Activated CD4-positive, CD25-positive, alpha-beta regulatory T cell (primary cell): ENCODE measurements around the gene RABGAP1L.
"Not testable (repeated sequence)": the region's sequence is repeated elsewhere in the genome, so short reads cannot be mapped to it uniquely, and the experiment has no call there.

Experiments used
- DNase-seq, 4 experiments: peaks; one replicate each; lab custom pipeline; 2025; lab: John Stamatoyannopoulos, UW

RABGAP1L gene

GRCh38 chr1:174663358-174663757 is 504.0 kb downstream of the RABGAP1L start:
- DNase-seq = no peak

GRCh38 chr1:174666248-174666647 is 506.9 kb downstream of the RABGAP1L start:
- DNase-seq = no peak

GRCh38 chr1:174671826-174672225 is 512.5 kb downstream of the RABGAP1L start:
- no peak for DNase-seq

- DNase-seq = no peak
Observed at GRCh38 chr1:174676856-174677255, 517.5 kb downstream of the RABGAP1L start.

- DNase-seq = no peak
Observed at GRCh38 chr1:174678657-174679056, 519.3 kb downstream of the RABGAP1L start.

- no peak for DNase-seq
Observed at GRCh38 chr1:174680101-174680500, 520.8 kb downstream of the RABGAP1L start.

GRCh38 chr1:174682419-174683008 is 523.2 kb downstream of the RABGAP1L start:
- no peak for DNase-seq

GRCh38 chr1:174686213-174686612 is 526.9 kb downstream of the RABGAP1L start:
- DNase-seq = no peak

- no peak for DNase-seq
Observed at GRCh38 chr1:174689524-174689923, 530.2 kb downstream of the RABGAP1L start.

GRCh38 chr1:174690266-174690665 is 530.9 kb downstream of the RABGAP1L start:
- DNase-seq = no peak

GRCh38 chr1:174692313-174692712 is 533.0 kb downstream of the RABGAP1L start:
- DNase-seq = no peak

- DNase-seq = no peak
Observed at GRCh38 chr1:174693085-174693484, 533.8 kb downstream of the RABGAP1L start.

GRCh38 chr1:174693539-174693938 is 534.2 kb downstream of the RABGAP1L start:
- DNase-seq = not testable (repeated sequence)

GRCh38 chr1:174696026-174696821 is 536.9 kb downstream of the RABGAP1L start:
- DNase-seq = no peak

GRCh38 chr1:174700314-174700713 is 541.0 kb downstream of the RABGAP1L start:
- DNase-seq = no peak

GRCh38 chr1:174700775-174701174 is 541.5 kb downstream of the RABGAP1L start:
- no peak for DNase-seq

GRCh38 chr1:174701565-174701964 is 542.2 kb downstream of the RABGAP1L start:
- DNase-seq = no peak

GRCh38 chr1:174702011-174702410 is 542.7 kb downstream of the RABGAP1L start:
- no peak for DNase-seq

- DNase-seq = no peak
Observed at GRCh38 chr1:174703309-174703708, 544.0 kb downstream of the RABGAP1L start.

- DNase-seq = no peak
Observed at GRCh38 chr1:174704300-174704699, 545.0 kb downstream of the RABGAP1L start.

GRCh38 chr1:174710868-174711845 is 551.8 kb downstream of the RABGAP1L start:
- DNase-seq = no peak

- DNase-seq = not testable (repeated sequence)
Observed at GRCh38 chr1:174711848-174712247, 552.5 kb downstream of the RABGAP1L start.
